ENCODE measurements around the gene ZNF543. TPM values are rescaled to one million over a fixed set of nuclear protein-coding genes. Genes with fewer than 3 reads are reported as not detected.

Gene ZNF543
- total and polyA plus RNA-seq, 2 of the 8 experiments (the other 6 are each of a cell fraction or from before 2014, with no cell fraction given): 1.8 to 9.0 TPM

GRCh38 chr19:57376151-57376550, 55.9 kb downstream of the ZNF543 start:
- no peak overlapping the region for H3K18ac ChIP-seq (ENCODE audit: extremely low read depth, low read length)
- no peaks in the 10 kb centered on the region for H4K20me1 ChIP-seq (replicated peaks in 1 of 2; ENCODE audit: control insufficient read depth in 1 of 2, insufficient read depth in 2 of 2, low read length in 2 of 2)
- H3K36me3 ChIP-seq (ENCODE audit: control insufficient read depth in 2 of 4, insufficient read depth in 4 of 4, low read length in 3 of 4): peaks cover 0 to 32% (median 0%) of the 10 kb centered on the region in 4 experiments; a peak in 3 of 8 replicates
- DNase-seq (ENCODE audit: low read depth in 1 of 2, low spot score in 2 of 2) (no peak), FAIRE-seq (no peak)
- H3K4me3 ChIP-seq (ENCODE audit: extremely low read depth in 1 of 4, insufficient read depth in 2 of 4, low read depth in 3 of 4, low read length in 4 of 4): no peak overlapping the region
- no peak overlapping the region for H2BK20ac ChIP-seq (ENCODE audit: low read length)
- no peaks in the 10 kb centered on the region for H3K27me3 ChIP-seq (replicated peaks in 1 of 4; ENCODE audit: control insufficient read depth in 3 of 4, extremely low read depth in 1 of 4, insufficient read depth in 3 of 4, low read length in 3 of 4)
- no peaks in the 10 kb centered on the region for H3K23me2 ChIP-seq (ENCODE audit: low read depth, low read length)
- H4K91ac ChIP-seq (replicated peaks; ENCODE audit: insufficient read length, low read length): no peak overlapping the region
- no peak overlapping the region for H4K5ac ChIP-seq (ENCODE audit: insufficient read length, low read depth, low read length)
- no peak overlapping the region for H3K27ac ChIP-seq (ENCODE audit: low read depth, low read length)
- peaks cover 35 to 37% of the 10 kb centered on the region in 2 experiments for H3K9me3 ChIP-seq (ENCODE audit: insufficient read depth in 2 of 2, low read depth in 1 of 2, low read length in 1 of 2)
- no peak overlapping the region for H3K4me2 ChIP-seq (ENCODE audit: insufficient read depth in 1 of 2, low read depth in 2 of 2, low read length in 2 of 2)
- 93% methylated on average over 6 of the region's 6 CpGs; no CpG with 5 or more reads in 1 of the 2 experiments for WGBS, 2 experiments (ENCODE audit: extremely low coverage in 1 of 2, insufficient coverage in 1 of 2, insufficient read length in 1 of 2, insufficient replicate concordance in 2 of 2, low coverage in 1 of 2, low lambda C conversion rate in 2 of 2, missing lambda C conversion rate in 1 of 2)
- POLR2A ChIA-PET (ENCODE audit: partially characterized antibody): no interaction called here
- H3K79me1 ChIP-seq (ENCODE audit: low read depth, low read length): no peaks in the 10 kb centered on the region
- H3K4me1 ChIP-seq (replicated peaks in 1 of 4; ENCODE audit: control insufficient read depth in 3 of 4, insufficient read depth in 4 of 4, low read length in 3 of 4): no peaks in the 10 kb centered on the region
- H3K9ac ChIP-seq (replicated peaks in 1 of 4; ENCODE audit: extremely low read depth in 1 of 4, low read depth in 3 of 4, low read length in 3 of 4): no peak overlapping the region
- CTCF ChIA-PET (ENCODE audit: partially characterized antibody): no interaction called here
- H3K79me2 ChIP-seq (ENCODE audit: control insufficient read depth in 1 of 2, insufficient read depth in 2 of 2, low read length in 2 of 2): no peaks in the 10 kb centered on the region
- H2BK15ac ChIP-seq (ENCODE audit: low read length): no peak overlapping the region
- H3K56ac ChIP-seq (replicated peaks; ENCODE audit: insufficient read length, low read depth, low read length): no peak overlapping the region
- no peak overlapping the region for H3K23ac ChIP-seq (ENCODE audit: insufficient read length)
- H2BK12ac ChIP-seq (ENCODE audit: low read depth, low read length): no peak overlapping the region
- H3K14ac ChIP-seq (ENCODE audit: insufficient read length): no peak overlapping the region
- H2BK120ac ChIP-seq (replicated peaks; ENCODE audit: low read depth, low read length): no peak overlapping the region
- H4K8ac ChIP-seq (ENCODE audit: extremely low read depth, insufficient read depth, low read length): no peak overlapping the region
- H2AK5ac ChIP-seq (ENCODE audit: low read depth, low read length): no peak overlapping the region
- no peak overlapping the region for H3K4ac ChIP-seq (replicated peaks; ENCODE audit: insufficient read length, low read depth, low read length)
- no peak overlapping the region for H2AFZ ChIP-seq (ENCODE audit: low read length)
- H2BK5ac ChIP-seq (ENCODE audit: low read depth, low read length): no peak overlapping the region
- TF ChIP-seq TBP (IDR thresholded peaks at IDR 0.05; ENCODE audit: low read depth, low read length) (no peak), NANOG (IDR thresholded peaks at IDR 0.05; ENCODE audit: insufficient read depth, low read depth, low read length, poor library complexity, severe bottlenecking) (no peak), MAFK (IDR thresholded peaks at IDR 0.05; ENCODE audit: low read depth, low read length) (no peak), POLR2AphosphoS5 (IDR thresholded peaks at IDR 0.05; ENCODE audit: low read depth, low read length) (no peak), TAF1 (IDR thresholded peaks at IDR 0.05; ENCODE audit: low read depth, low read length) (no peak), BRCA1 (IDR thresholded peaks at IDR 0.05; ENCODE audit: low read depth, low read length) (no peak), ZNF274 (IDR thresholded peaks at IDR 0.05; ENCODE audit: borderline replicate concordance, extremely low read depth, low read length) (no peak), SP1 (IDR thresholded peaks at IDR 0.05; ENCODE audit: low read depth, low read length) (no peak), TCF12 (IDR thresholded peaks at IDR 0.05; ENCODE audit: low read depth, low read length) (no peak), ASH2L (IDR thresholded peaks at IDR 0.05; ENCODE audit: low read length) (no peak), JUND (IDR thresholded peaks at IDR 0.05; ENCODE audit: low read length) (no peak), EGR1 (IDR thresholded peaks at IDR 0.05; ENCODE audit: borderline replicate concordance, low read depth, low read length) (no peak), POLR2A (IDR thresholded peaks at IDR 0.05; ENCODE audit: control extremely low read depth in 1 of 2, low read depth in 2 of 2, low read length in 2 of 2) (no peak), SAP30 (IDR thresholded peaks at IDR 0.05; ENCODE audit: insufficient read depth, insufficient replicate concordance, low read length) (no peak), E2F6 (IDR thresholded peaks at IDR 0.05) (no peak), RBBP5 (IDR thresholded peaks at IDR 0.05; ENCODE audit: borderline replicate concordance, low read depth, low read length) (no peak)

All from H1 (cell line).